ENCODE data around the gene CREB5. TPM values are rescaled to one million over a fixed set of nuclear protein-coding genes. Genes with fewer than 3 reads are reported as not detected.

The CREB5 gene
- total RNA-seq, 1 experiment from 2014 or later: 1.3 TPM

DNA sequence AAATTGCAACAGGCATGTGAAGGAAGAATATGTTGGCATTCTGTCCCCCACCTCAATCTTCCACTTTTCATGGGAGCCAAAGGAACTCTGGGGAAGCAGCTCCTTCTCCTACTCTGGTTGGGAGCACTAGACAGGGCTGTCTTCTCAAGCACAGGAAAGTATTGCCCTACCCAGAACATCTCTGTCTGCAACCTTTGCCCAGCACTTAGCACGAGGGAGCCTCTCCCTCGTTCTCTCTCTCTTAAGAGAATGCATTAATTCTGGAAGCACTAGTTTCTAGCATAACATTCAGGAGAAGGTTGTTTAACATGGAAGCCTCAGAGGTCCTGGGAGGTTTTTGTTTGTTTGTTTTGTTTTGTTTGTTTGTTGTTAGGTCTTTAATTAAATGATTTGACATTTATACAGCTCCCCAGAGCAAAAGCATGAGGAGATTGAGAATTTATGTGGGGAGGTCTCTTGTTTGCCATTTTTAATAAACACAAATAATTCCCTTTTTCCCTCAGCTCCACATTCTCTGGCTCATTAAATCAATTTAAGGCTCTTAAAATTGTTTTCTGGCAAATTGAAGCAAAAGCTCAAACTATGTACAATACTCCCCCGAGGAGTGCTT is 305.2 kb downstream of the CREB5 start:
- ATAC-seq: no peak
- Mint-ChIP-seq H3K4me3 (no peak overlapping the region), H3K36me3 (no peaks in the 10 kb centered on the region), H3K4me1 (0 out of 2 replicates have a peak, but pooled peaks cover 3% of the 10 kb centered on the region), H3K9me3 (no peaks in the 10 kb centered on the region), H3K27ac (no peak overlapping the region), H3K27me3 (ENCODE audit: low read depth) (no peaks in the 10 kb centered on the region)
- no peak for DNase-seq (ENCODE audit: low spot score)
- ChIA-PET CTCF (interaction anchor here (0.9 kb wide), 1 partner anchor 9 kb away, joined by 3 read pairs; no protein-coding TSS in a partner anchor), POLR2A (no interaction called here)
- TF ChIP-seq, protein P1, sequence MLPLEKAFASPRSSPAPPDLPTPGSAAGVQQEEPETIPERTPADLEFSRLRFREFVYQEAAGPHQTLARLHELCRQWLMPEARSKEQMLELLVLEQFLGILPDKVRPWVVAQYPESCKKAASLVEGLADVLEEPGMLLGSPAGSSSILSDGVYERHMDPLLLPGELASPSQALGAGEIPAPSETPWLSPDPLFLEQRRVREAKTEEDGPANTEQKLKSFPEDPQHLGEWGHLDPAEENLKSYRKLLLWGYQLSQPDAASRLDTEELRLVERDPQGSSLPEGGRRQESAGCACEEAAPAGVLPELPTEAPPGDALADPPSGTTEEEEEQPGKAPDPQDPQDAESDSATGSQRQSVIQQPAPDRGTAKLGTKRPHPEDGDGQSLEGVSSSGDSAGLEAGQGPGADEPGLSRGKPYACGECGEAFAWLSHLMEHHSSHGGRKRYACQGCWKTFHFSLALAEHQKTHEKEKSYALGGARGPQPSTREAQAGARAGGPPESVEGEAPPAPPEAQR (CRISPR knock-in tag; IDR thresholded peaks at IDR 0.05): no peak

DNA sequence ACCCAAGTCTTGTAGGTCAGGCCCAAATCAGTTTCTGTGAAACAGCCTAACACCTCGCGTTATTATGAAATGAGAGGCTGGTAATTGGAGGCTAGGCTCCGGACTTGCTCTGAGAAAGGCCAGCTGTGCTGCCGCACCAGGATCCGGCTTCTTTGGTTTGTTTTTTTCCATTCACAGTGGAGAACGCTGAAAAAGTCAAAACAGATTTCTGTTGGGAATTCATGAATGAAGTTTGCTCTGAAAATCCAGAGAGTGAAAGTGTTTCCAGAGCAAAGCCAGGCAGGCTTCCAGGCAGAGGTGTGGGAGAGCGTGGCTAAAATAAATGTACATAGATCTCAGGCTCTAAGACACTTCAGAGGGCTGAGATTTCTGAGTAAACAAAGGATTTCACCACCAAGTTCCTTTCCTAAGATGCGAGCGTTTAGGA is 305.8 kb downstream of the CREB5 start:
- Mint-ChIP-seq H3K27me3 (ENCODE audit: low read depth) (no peaks in the 10 kb centered on the region), H3K4me3 (no peak overlapping the region), H3K36me3 (no peaks in the 10 kb centered on the region), H3K4me1 (peaks cover 3% of the 10 kb centered on the region; the same call in 1 of the 2 replicates), H3K9me3 (no peaks in the 10 kb centered on the region), H3K27ac (no peak overlapping the region)
- ATAC-seq (no peak), DNase-seq (ENCODE audit: low spot score) (no peak)
- TF ChIP-seq, protein P2, sequence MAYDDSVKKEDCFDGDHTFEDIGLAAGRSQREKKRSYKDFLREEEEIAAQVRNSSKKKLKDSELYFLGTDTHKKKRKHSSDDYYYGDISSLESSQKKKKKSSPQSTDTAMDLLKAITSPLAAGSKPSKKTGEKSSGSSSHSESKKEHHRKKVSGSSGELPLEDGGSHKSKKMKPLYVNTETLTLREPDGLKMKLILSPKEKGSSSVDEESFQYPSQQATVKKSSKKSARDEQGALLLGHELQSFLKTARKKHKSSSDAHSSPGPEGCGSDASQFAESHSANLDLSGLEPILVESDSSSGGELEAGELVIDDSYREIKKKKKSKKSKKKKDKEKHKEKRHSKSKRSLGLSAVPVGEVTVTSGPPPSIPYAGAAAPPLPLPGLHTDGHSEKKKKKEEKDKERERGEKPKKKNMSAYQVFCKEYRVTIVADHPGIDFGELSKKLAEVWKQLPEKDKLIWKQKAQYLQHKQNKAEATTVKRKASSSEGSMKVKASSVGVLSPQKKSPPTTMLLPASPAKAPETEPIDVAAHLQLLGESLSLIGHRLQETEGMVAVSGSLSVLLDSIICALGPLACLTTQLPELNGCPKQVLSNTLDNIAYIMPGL (CRISPR knock-in tag; IDR thresholded peaks at IDR 0.05): no peak
- TF ChIP-seq SMAD3 (CRISPR knock-in tag; IDR thresholded peaks at IDR 0.05; ENCODE audit: borderline replicate concordance) (no peak), PRRX2 (CRISPR knock-in tag; IDR thresholded peaks at IDR 0.05) (no peak), GRHL2 (CRISPR knock-in tag; IDR thresholded peaks at IDR 0.05; ENCODE audit: insufficient replicate concordance, severe bottlenecking) (no peak), JAZF1 (CRISPR knock-in tag; IDR thresholded peaks at IDR 0.05) (no peak), SMAD4 (CRISPR knock-in tag; IDR thresholded peaks at IDR 0.05) (no peak), IRF2 (CRISPR knock-in tag; IDR thresholded peaks at IDR 0.05; ENCODE audit: borderline replicate concordance, low read depth) (no peak)
- TF ChIP-seq, protein P3, sequence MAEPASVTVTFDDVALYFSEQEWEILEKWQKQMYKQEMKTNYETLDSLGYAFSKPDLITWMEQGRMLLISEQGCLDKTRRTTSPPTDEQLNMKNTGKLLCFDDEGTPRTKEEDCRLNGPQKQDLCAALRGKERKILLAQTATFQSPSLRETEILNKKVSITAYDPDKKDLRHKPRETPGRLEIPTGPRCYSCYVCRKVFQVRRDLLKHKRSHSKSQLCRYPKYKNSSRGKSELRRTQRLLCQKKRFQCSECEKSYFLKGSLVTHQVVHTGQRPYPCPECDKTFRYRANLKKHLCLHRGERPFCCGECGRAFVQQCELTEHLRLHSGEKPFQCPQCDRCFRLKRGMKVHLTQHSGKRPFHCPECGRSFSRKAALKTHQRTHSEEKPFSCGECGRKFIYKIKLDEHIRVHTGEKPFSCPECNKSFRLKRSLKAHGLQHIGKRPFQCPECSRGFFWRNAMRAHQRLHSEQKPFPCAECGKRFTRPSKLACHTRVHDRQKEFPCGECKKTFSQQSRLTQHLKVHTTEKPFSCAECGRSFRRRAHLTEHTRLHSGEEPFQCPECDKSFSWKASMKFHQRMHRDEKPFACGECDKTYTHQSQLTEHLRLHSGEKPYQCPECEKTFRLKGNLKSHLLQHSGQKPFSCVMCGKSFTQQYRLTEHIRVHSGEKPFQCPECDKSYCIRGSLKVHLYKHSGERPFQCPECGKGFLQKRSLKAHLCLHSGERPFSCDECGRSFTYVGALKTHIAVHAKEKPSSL (CRISPR knock-in tag; conservative IDR thresholded peaks at IDR 0.05): no peak
- ChIA-PET POLR2A (no interaction called here), CTCF (no interaction called here)

DNA sequence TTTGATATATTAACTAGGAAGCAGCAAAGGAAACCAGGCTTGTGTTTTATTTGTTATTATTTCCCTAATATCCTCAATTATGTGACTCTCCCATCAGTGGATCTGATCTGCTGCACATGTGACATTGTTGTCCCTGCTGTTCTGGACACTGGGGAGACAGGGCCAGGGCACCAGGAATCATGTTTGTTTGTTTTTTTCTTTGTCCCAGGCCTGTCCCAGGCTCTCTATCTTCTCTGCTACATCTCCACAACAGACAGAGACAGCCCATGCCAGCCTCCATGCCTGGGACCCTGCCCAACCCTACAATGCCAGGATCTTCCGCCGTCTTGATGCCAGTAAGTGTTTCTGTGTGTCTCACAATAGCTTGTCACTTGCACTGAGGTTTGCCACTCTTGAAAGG is 306.2 kb downstream of the CREB5 start:
- POLR2A ChIA-PET: no interaction called here
- no peaks in the 10 kb centered on the region for H3K36me3 Mint-ChIP-seq
- no peaks in the 10 kb centered on the region for H3K9me3 Mint-ChIP-seq
- H3K4me1 Mint-ChIP-seq: peaks cover 5% of the 10 kb centered on the region
- no peak for TF ChIP-seq TP53 (CRISPR knock-in tag; IDR thresholded peaks at IDR 0.05)
- no peak for TF ChIP-seq ATF1 (CRISPR knock-in tag; IDR thresholded peaks at IDR 0.05)
- TF ChIP-seq JUN (CRISPR knock-in tag; IDR thresholded peaks at IDR 0.05): no peak
- TF ChIP-seq FOXK1 (CRISPR knock-in tag; IDR thresholded peaks at IDR 0.05): no peak
- TF ChIP-seq CREM (CRISPR knock-in tag; IDR thresholded peaks at IDR 0.05): no peak
- no peak for TF ChIP-seq ZNF219 (CRISPR knock-in tag; IDR thresholded peaks at IDR 0.05; ENCODE audit: borderline replicate concordance)
- TF ChIP-seq, protein P4, sequence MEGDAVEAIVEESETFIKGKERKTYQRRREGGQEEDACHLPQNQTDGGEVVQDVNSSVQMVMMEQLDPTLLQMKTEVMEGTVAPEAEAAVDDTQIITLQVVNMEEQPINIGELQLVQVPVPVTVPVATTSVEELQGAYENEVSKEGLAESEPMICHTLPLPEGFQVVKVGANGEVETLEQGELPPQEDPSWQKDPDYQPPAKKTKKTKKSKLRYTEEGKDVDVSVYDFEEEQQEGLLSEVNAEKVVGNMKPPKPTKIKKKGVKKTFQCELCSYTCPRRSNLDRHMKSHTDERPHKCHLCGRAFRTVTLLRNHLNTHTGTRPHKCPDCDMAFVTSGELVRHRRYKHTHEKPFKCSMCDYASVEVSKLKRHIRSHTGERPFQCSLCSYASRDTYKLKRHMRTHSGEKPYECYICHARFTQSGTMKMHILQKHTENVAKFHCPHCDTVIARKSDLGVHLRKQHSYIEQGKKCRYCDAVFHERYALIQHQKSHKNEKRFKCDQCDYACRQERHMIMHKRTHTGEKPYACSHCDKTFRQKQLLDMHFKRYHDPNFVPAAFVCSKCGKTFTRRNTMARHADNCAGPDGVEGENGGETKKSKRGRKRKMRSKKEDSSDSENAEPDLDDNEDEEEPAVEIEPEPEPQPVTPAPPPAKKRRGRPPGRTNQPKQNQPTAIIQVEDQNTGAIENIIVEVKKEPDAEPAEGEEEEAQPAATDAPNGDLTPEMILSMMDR (IDR thresholded peaks at IDR 0.05): no peak
- no peak for TF ChIP-seq FOXP1 (CRISPR knock-in tag; IDR thresholded peaks at IDR 0.05; ENCODE audit: borderline replicate concordance)
- TF ChIP-seq, protein P5, sequence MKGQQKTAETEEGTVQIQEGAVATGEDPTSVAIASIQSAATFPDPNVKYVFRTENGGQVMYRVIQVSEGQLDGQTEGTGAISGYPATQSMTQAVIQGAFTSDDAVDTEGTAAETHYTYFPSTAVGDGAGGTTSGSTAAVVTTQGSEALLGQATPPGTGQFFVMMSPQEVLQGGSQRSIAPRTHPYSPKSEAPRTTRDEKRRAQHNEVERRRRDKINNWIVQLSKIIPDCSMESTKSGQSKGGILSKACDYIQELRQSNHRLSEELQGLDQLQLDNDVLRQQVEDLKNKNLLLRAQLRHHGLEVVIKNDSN (CRISPR knock-in tag; IDR thresholded peaks at IDR 0.05): no peak
- TF ChIP-seq, protein P6, sequence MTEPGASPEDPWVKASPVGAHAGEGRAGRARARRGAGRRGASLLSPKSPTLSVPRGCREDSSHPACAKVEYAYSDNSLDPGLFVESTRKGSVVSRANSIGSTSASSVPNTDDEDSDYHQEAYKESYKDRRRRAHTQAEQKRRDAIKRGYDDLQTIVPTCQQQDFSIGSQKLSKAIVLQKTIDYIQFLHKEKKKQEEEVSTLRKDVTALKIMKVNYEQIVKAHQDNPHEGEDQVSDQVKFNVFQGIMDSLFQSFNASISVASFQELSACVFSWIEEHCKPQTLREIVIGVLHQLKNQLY (CRISPR knock-in tag; IDR thresholded peaks at IDR 0.05): no peak
- H3K4me3 Mint-ChIP-seq: no peak overlapping the region
- H3K27me3 Mint-ChIP-seq (ENCODE audit: low read depth): no peaks in the 10 kb centered on the region
- no peak for ATAC-seq
- no peak for DNase-seq (ENCODE audit: low spot score)
- CTCF ChIA-PET: no interaction called here
- H3K27ac Mint-ChIP-seq: no peak overlapping the region
